Adrenal gland (tissue), 12 donors: ENCODE results near the gene E2F7. TPM values are rescaled to one million over a fixed set of nuclear protein-coding genes. Genes with fewer than 3 reads are reported as not detected.
"Not testable (repeated sequence)": the region's sequence is repeated elsewhere in the genome, so short reads cannot be mapped to it uniquely, and the experiment has no call there.

Experiments
- DNase-seq, 7 donors: peaks; one replicate each; pipeline ENCODE4 v3.0.0-alpha.2; 2019 to 2020
- H3K27ac ChIP-seq, 5 donors: fragments of 200-600 bp; sonication (generic) in 4 of 5; 1 replicate in 3 of 5; 2 replicates in 2 of 5; pipeline versions ENCODE4 v1.5.1 to v1.8.0; 2016 to 2020; ENCODE audit warnings: mild to moderate bottlenecking in 1 of 5
- H3K27me3 ChIP-seq: fragments of 200-600 bp; 2 replicates; pipeline ENCODE4 v1.8.0; 2021
- H3K36me3 ChIP-seq, 2 donors: fragments of 200-600 bp; replicated peaks in 1 of 2; 1 replicate in 1 of 2; 2 replicates in 1 of 2; pipeline versions ENCODE4 v1.5.1 to v1.8.0; 2018 to 2022
- H3K4me1 ChIP-seq, 2 donors: fragments of 200-600 bp; replicated peaks in 1 of 2; 1 replicate in 1 of 2; 2 replicates in 1 of 2; pipeline versions ENCODE4 v1.5.1 to v1.8.0; 2018 to 2021
- H3K4me3 ChIP-seq, 4 donors: fragments of 200-600 bp; sonication (generic) in 3 of 4; one replicate each; pipeline ENCODE4 v1.5.1; 2016 to 2018
- H3K9me3 ChIP-seq, 3 donors: fragments of 200-600 bp; sonication (generic) in 1 of 3; replicated peaks in 1 of 3; 1 replicate in 2 of 3; 2 replicates in 1 of 3; pipeline versions ENCODE4 v1.5.1 to v1.8.0; 2016 to 2021
- POLR2A ChIP-seq, 2 donors: fragments of 450-650 bp; IDR thresholded peaks; one replicate each; pipeline ENCODE4 v1.6.1; 2017; ENCODE audit warnings: antibody characterized with exemption in 2 of 2, mild to moderate bottlenecking in 2 of 2, moderate library complexity in 1 of 2
- WGBS, 4 donors: extraction: QIAGEN DNeasy Blood & Tissue Kit in 2 of 4; methylation state at CpG; one replicate each; pipeline versions ENCODE4 v1.1.5 to v1.1.7; 2013 to 2017; 5-methylcytosine and 5-hydroxymethylcytosine counted together
- intact Hi-C, 2 donors: fragments of 100-400 bp; cut with DNase I; formaldehyde crosslinking; loops; one replicate each; pipeline versions ENCODE4 v1.14.1 to v1.15.0; 2022 to 2023
- polyA plus RNA-seq, 3 donors: library from polyadenylated mRNA; stranded (reverse); fragments of 200-250 nt in 2 of 3; fragments of 350-450 nt in 1 of 3; fragmentation: Illumina TruSeq in 1 of 3; extraction: RNeasy Lipid Tissue Mini Kit (QIAGEN cat#74804) in 1 of 3; gene quantifications; one replicate each; pipeline ENCODE4 v1.2.3, GENCODE V29; 2013 to 2014
- total RNA-seq, 9 donors: library from RNA; depleted of rRNA in 4 of 9; stranded (reverse); fragments of >200 nt in 4 of 9; fragments of 120-200 nt in 1 of 9; fragmentation: NEBNext Ultra II Directional in 1 of 9; extraction: Animal tissue kit (Norgen Biotek cat#: 25700) in 1 of 9; gene quantifications; one replicate each; pipeline versions ENCODE4 v1.1.0 to v1.2.4, GENCODE V29; 2013 to 2023
- TF ChIP-seq, protein P1 (sequence below), 6 experiments: fragments of 450-650 bp in 4 of 6; fragments of 200-600 bp in 2 of 6; sonication (generic) in 1 of 6; IDR thresholded peaks; 1 replicate in 5 of 6; 2 replicates in 1 of 6; pipeline versions ENCODE4 v1.5.1 to v1.8.0; 2016 to 2021; ENCODE audit warnings: antibody characterized with exemption in 6 of 6, mild to moderate bottlenecking in 2 of 6, moderate library complexity in 1 of 6
- donor health status: healthy with polysubstance abuse.
- donor health status: Bipolar disorder and iron deficiency.
- donor health status: DM: yes; HTN: yes; CAD: no.
- donor health status: DM: no; HTN: no; CAD: no.
- donor health status: DM: no; HTN: no; CAD: no.
- donor health status: DM: yes; HTN: yes; CAD: no.

Gene E2F7
- total and polyA plus RNA-seq, 12 donors: 0.07 to 2.7 (median 0.29) TPM; not detected in 3

DNA sequence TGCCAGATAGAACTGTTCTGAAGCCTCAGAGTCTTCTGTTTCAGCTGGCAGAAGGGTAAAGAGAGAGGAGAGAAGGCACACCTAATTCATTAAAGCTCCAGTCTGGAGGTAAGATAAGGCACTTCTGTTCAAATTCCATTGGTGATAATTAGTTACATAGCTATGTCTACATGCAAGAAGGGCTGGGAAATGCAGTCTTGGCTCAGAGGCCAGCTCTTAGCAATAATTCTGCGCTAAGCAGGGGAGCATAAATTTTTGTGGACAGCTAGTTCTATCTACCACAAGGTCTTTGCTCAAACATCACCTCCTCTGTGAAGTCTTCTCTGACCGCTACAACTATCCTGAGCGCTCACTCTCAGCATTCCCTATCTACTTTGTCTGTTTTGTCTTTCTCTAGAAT is 14.3 kb upstream of the E2F7 start:
- WGBS, 4 donors: 78 to 87% (median 83%) methylated on average over 3 of the region's 3 CpGs

DNA sequence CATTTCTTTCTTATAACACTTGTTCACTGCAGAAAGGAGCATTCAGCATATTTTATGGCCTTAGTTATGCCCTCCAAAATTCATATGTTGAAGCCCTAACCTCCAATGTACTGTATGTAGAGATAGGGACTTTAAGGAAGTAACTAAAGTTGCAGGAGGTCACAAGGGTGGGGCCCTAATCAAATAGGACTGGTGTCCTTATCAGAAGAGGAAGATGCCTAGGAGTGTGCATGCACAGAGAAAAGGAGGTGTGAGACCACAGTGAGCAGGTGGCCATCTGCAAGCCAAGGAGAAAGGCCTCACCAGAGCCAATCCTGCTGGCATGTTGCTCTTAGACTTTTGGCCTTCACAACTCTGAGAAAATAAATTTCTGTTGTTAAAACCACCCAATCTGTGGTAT is 12.9 kb upstream of the E2F7 start:
- Histone ChIP-seq H3K27me3 (no peaks in the 10 kb centered on the region), H3K4me3 (no peak overlapping the region), H3K4me1 (no peaks in the 10 kb centered on the region), H3K36me3 (no peaks in the 10 kb centered on the region), H3K27ac (no peak overlapping the region), H3K9me3 (no peaks in the 10 kb centered on the region)
- TF ChIP-seq POLR2A (IDR thresholded peaks at IDR 0.05): no peak
- TF ChIP-seq, protein P1, sequence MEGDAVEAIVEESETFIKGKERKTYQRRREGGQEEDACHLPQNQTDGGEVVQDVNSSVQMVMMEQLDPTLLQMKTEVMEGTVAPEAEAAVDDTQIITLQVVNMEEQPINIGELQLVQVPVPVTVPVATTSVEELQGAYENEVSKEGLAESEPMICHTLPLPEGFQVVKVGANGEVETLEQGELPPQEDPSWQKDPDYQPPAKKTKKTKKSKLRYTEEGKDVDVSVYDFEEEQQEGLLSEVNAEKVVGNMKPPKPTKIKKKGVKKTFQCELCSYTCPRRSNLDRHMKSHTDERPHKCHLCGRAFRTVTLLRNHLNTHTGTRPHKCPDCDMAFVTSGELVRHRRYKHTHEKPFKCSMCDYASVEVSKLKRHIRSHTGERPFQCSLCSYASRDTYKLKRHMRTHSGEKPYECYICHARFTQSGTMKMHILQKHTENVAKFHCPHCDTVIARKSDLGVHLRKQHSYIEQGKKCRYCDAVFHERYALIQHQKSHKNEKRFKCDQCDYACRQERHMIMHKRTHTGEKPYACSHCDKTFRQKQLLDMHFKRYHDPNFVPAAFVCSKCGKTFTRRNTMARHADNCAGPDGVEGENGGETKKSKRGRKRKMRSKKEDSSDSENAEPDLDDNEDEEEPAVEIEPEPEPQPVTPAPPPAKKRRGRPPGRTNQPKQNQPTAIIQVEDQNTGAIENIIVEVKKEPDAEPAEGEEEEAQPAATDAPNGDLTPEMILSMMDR (IDR thresholded peaks at IDR 0.05): no peak
- DNase-seq: no peak
- intact Hi-C loops: no loop called here

More for the DNA sequence above, 14.3 kb upstream of the E2F7 start:
- H3K27ac ChIP-seq: no peak overlapping the region
- intact Hi-C loops: no loop called here
- no peaks in the 10 kb centered on the region for H3K9me3 ChIP-seq
- no peaks in the 10 kb centered on the region for H3K36me3 ChIP-seq
- H3K4me1 ChIP-seq: no peaks in the 10 kb centered on the region
- H3K4me3 ChIP-seq: no peak overlapping the region
- H3K27me3 ChIP-seq: no peaks in the 10 kb centered on the region
- TF ChIP-seq, protein P1 (IDR thresholded peaks at IDR 0.05): no peak
- no peak for TF ChIP-seq POLR2A (IDR thresholded peaks at IDR 0.05)
- DNase-seq: no peak

DNA sequence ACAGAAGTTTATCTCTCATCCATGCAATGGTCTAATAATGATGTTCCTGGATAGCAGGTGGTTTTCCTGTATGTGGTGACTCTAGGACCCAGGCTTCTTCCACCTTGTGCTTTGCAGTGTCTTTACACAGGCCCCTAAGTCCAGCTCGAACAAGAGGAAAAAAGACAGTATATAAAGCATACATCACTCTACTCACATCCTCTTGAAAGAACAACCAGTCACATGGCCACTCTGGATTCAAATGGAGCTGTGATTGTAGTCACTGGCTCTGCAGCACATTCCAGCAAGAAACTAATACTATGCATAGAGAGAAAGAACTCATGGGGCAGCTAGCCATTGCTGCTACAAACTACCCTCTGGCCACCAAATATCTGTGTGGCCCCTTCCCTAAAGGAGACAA is 11.5 kb upstream of the E2F7 start:
- Histone ChIP-seq H3K36me3 (no peaks in the 10 kb centered on the region), H3K4me1 (no peaks in the 10 kb centered on the region), H3K27me3 (no peaks in the 10 kb centered on the region), H3K27ac (no peak overlapping the region), H3K4me3 (no peak overlapping the region), H3K9me3 (no peaks in the 10 kb centered on the region)
- DNase-seq: no peak
- WGBS, 4 donors: 30 to 56% (median 46%) methylated on average over 1 of the region's 1 CpG
- TF ChIP-seq, protein P1 (IDR thresholded peaks at IDR 0.05): no peak
- no peak for TF ChIP-seq POLR2A (IDR thresholded peaks at IDR 0.05)
- intact Hi-C loops: no loop called here

DNA sequence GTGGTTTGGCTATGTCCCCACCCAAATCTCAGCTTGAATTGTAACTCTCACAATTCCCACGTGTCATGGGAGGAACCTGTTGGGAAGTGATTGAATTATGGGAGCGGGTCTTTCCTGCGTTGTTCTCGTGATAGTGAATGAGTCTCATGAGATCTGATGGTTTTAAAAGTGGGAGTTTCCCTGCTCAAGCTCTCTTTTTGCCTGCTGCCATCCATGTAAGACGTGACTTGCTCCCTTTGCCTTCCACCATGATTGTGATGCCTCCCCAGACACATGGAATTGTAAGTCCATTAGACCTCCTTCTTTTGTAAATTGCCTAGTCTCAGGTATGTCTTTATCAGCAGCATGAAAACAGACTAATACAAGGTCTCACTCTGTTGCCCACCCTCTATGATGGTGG is 8.5 kb upstream of the E2F7 start:
- H3K36me3 ChIP-seq, H3K4me3 ChIP-seq, H3K27ac ChIP-seq, DNase-seq, H3K4me1 ChIP-seq, H3K27me3 ChIP-seq, H3K9me3 ChIP-seq, intact Hi-C loops: not testable (repeated sequence)
- 80 to 87% (median 86%) methylated on average over 5 of the region's 5 CpGs for WGBS, 4 donors

DNA sequence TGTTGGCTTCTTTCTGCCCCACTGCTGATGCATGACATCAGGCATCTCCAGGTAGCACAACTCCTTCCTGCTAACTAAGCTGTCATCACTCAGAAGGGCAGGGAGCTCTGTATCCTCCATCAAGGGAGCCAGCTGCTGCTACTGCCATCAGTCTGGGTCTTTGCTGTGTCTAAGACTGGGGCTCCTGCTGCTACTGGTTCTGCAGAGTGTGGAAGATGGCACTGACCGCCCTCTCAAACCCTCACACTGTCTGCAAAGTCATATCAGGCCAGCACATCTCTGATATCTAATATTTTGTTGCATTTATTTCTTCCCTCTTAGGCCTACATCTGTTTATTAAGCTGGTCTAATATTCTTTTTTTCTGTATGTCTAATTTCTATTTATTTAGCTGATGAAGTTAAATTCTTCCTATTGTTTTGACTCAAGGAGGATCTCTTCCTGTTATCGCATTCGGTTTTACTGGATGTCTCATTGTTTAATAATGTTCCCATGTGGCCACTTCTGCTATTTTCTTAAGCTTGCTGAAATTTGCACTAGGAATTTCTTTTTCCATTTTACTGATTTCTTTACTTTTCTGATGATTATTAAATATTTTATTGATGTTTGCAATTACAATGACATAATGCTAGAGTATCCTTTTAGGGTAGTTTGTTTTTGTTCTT is 7.6 kb upstream of the E2F7 start:
- no peak for DNase-seq
- TF ChIP-seq POLR2A (IDR thresholded peaks at IDR 0.05): no peak
- TF ChIP-seq, protein P1 (IDR thresholded peaks at IDR 0.05): no peak
- Histone ChIP-seq H3K4me3 (no peak overlapping the region), H3K27ac (no peak overlapping the region), H3K4me1 (no peaks in the 10 kb centered on the region), H3K9me3 (no peaks in the 10 kb centered on the region), H3K36me3 (no peaks in the 10 kb centered on the region), H3K27me3 (no peaks in the 10 kb centered on the region)
- intact Hi-C loops: no loop called here
- WGBS, 4 donors: 77 to 86% (median 82%) methylated on average over 3 of the region's 3 CpGs
